Activated CD8-positive, alpha-beta memory T cell treated with anti-CD3 and anti-CD28 coated beads, Interleukin-2, amount 50 U/mL, for 1 hour (primary cell): ENCODE results near the gene LRP3.

Experiments
- DNase-seq: peaks from one replicate; pipeline ENCODE4 v3.0.0-alpha.2; 2020; ENCODE audit errors: extremely low read depth

LRP3 gene

GRCh38 chr19:33252971-33253370 lies 58.8 kb downstream of the LRP3 start:
- no peak for DNase-seq

- no peak for DNase-seq
Observed at GRCh38 chr19:33254245-33254824, 60.2 kb downstream of the LRP3 start.

- DNase-seq, result no peak
Observed at GRCh38 chr19:33255781-33256180, 61.7 kb downstream of the LRP3 start.

GRCh38 chr19:33256261-33256660 lies 62.1 kb downstream of the LRP3 start:
- DNase-seq, result no peak

- no peak for DNase-seq
Observed at GRCh38 chr19:33257828-33258227, 63.7 kb downstream of the LRP3 start.
